HepG2 (cell line): Measurements from ENCODE around the gene TEC. TPM values are rescaled to one million over a fixed set of nuclear protein-coding genes. Genes with fewer than 3 reads are reported as not detected.

ENCODE experiments used
- ATAC-seq: fragments of 200-7000 bp; cut with Tn5 transposase; 3 replicates; pipeline ENCODE4 v1.9.1; 2020; ENCODE audit warnings: mild to moderate bottlenecking, moderate library complexity
- BruUV-seq: library from RNA; stranded (reverse); fragments of 400-500 nt; replicated peaks from 2 replicates; lab custom pipeline; 2021; lab: Mats Ljungman, UMichigan
- CTCF ChIA-PET: fragments of 300-600 bp; formaldehyde crosslinking; extraction: SDS; loops from one replicate; lab custom pipeline; 2021; ENCODE audit warnings: low total read pairs, inconsistent platforms, low intra/inter-chr PET ratio; lab: Yijun Ruan, JAX
- POLR2A ChIA-PET: fragments of 350-600 bp; sonication (Branson Sonifier 250); formaldehyde crosslinking; loops from one replicate; lab custom pipeline; 2020; ENCODE audit warnings: antibody characterized with exemption, inconsistent platforms; lab: Yijun Ruan, JAX
- DNase-seq: peaks from one replicate; pipeline ENCODE4 v3.0.0-alpha.2; 2015; ENCODE audit warnings: low spot score
- FAIRE-seq: peaks from 3 replicates; lab custom pipeline; 2011; peaks lifted over from hg19 to GRCh38; lab: Jason Lieb, UNC
- H2AFZ ChIP-seq: one replicate; pipeline ENCODE4 v1.6.1; 2011; ENCODE audit warnings: low read length, inconsistent platforms
- H3K27ac ChIP-seq: fragments of 300-600 bp; 3 replicates; pipeline ENCODE4 v1.8.0; 2011; ENCODE audit warnings: mixed run types, mild to moderate bottlenecking, mixed read lengths, low read length, inconsistent platforms; ENCODE audit not compliant: insufficient read depth; ENCODE audit errors: extremely low read length
- H3K27me3 ChIP-seq, 2 experiments: fragments of 200-600 bp in 1 of 2; 2 replicates in 1 of 2; 3 replicates in 1 of 2; pipeline versions ENCODE4 v1.6.0 to v1.8.0; 2011; ENCODE audit warnings: low read length in 2 of 2, mild to moderate bottlenecking in 2 of 2, moderate library complexity in 2 of 2, inconsistent platforms in 1 of 2; ENCODE audit not compliant: insufficient read depth in 2 of 2, control insufficient read depth in 1 of 2
- H3K36me3 ChIP-seq, 2 experiments: fragments of 200-600 bp in 1 of 2; replicated peaks in 1 of 2; 2 replicates in 1 of 2; 3 replicates in 1 of 2; pipeline versions ENCODE4 v1.5.1 to v1.8.0; 2011; ENCODE audit warnings: low read length in 2 of 2, inconsistent platforms in 1 of 2; ENCODE audit not compliant: insufficient read depth in 2 of 2, control insufficient read depth in 1 of 2
- H3K4me1 ChIP-seq: 2 replicates; pipeline ENCODE4 v1.5.1; 2012; ENCODE audit warnings: low read length, inconsistent platforms; ENCODE audit not compliant: insufficient read depth
- H3K4me2 ChIP-seq: 2 replicates; pipeline ENCODE4 v1.6.0; 2011; ENCODE audit warnings: low read depth, low read length, inconsistent platforms
- H3K4me3 ChIP-seq, 3 experiments: fragments of 200-600 bp in 1 of 3; sonication (generic), shearing (Covaris generic) in 1 of 3; replicated peaks in 1 of 3; 2 replicates each; pipeline ENCODE4 v1.5.1; 2011 to 2016; ENCODE audit warnings: low read length in 3 of 3, inconsistent platforms in 2 of 3, low read depth in 2 of 3, mild to moderate bottlenecking in 2 of 3, control low read depth in 1 of 3, mixed read lengths in 1 of 3; ENCODE audit not compliant: insufficient read depth in 1 of 3
- H3K79me2 ChIP-seq: one replicate; pipeline ENCODE4 v1.6.1; 2011; ENCODE audit warnings: low read length, inconsistent platforms; ENCODE audit not compliant: insufficient read depth
- H3K9ac ChIP-seq: 2 replicates; pipeline ENCODE4 v1.6.0; 2011; ENCODE audit warnings: mild to moderate bottlenecking, low read depth, low read length, inconsistent platforms; ENCODE audit not compliant: insufficient read depth
- H3K9me3 ChIP-seq: 2 replicates; pipeline ENCODE4 v1.5.1; 2012; ENCODE audit warnings: mild to moderate bottlenecking, low read length
- H4K20me1 ChIP-seq: 2 replicates; pipeline ENCODE4 v1.6.0; 2011; ENCODE audit warnings: inconsistent platforms, mild to moderate bottlenecking, low read length, moderate library complexity; ENCODE audit not compliant: insufficient read depth
- MZF1 ChIP-seq: sonication (generic); formaldehyde crosslinking; IDR thresholded peaks from 2 replicates; pipeline ENCODE4 v1.8.1; 2023; ENCODE audit warnings: mild to moderate bottlenecking, missing genetic modification reagents, borderline replicate concordance
- SP140L ChIP-seq: sonication (generic); formaldehyde crosslinking; IDR thresholded peaks from 2 replicates; pipeline ENCODE4 v1.4.0; 2020; ENCODE audit warnings: missing genetic modification reagents, borderline replicate concordance
- TOE1 ChIP-seq: sonication (generic); formaldehyde crosslinking; IDR thresholded peaks from 2 replicates; pipeline ENCODE4 v1.4.0; 2020; ENCODE audit warnings: mild to moderate bottlenecking, missing genetic modification reagents
- ZNF354B ChIP-seq: sonication (generic); formaldehyde crosslinking; IDR thresholded peaks from 2 replicates; pipeline ENCODE4 v1.8.0; 2022; ENCODE audit warnings: mild to moderate bottlenecking, missing genetic modification reagents
- ZSCAN31 ChIP-seq: sonication (generic); formaldehyde crosslinking; IDR thresholded peaks from 2 replicates; pipeline ENCODE4 v1.5.0; 2020; ENCODE audit warnings: low read depth, mild to moderate bottlenecking, missing genetic modification reagents
- WGBS: methylation state at CpG from one replicate; pipeline ENCODE4 v1.1.6; 2017; ENCODE audit warnings: low lambda C conversion rate; 5-methylcytosine and 5-hydroxymethylcytosine counted together
- in situ Hi-C: cut with HindIII; loops from 2 replicates; pipeline ENCODE4 v1.10.0; 2017; ENCODE audit warnings: low pct_unique_long_range_greater_than_20kb; ENCODE audit not compliant: extremely low pct_ligation_motif_present
- intact Hi-C: fragments of 100-400 bp; cut with micrococcal nuclease; formaldehyde crosslinking; loops from one replicate; pipeline ENCODE4 v1.10.0; 2022; ENCODE audit not compliant: unreplicated experiment
- polyA plus RNA-seq, 8 experiments: library from polyadenylated mRNA; depleted of rRNA in 3 of 8; stranded (reverse) in 7 of 8; unstranded in 1 of 8; fragments of >200 nt; fragmentation: Illumina TruSeq in 4 of 8; extraction: Trizol in 4 of 8; gene quantifications; 2 replicates each; pipeline versions ENCODE4 v1.2.1 to v1.2.3, GENCODE V29; 2011 to 2016; ENCODE audit warnings: low read depth in 4 of 8, missing spikeins in 1 of 8, mixed read lengths in 1 of 8; ENCODE audit not compliant: insufficient read depth in 1 of 8
- total RNA-seq, 5 experiments: library from RNA; depleted of rRNA; stranded (reverse); fragments of >200 nt; fragmentation: Illumina TruSeq; extraction: Trizol; gene quantifications; 2 replicates each; pipeline ENCODE4 v1.2.3, GENCODE V29; 2016; ENCODE audit warnings: low read depth in 1 of 5
- TF ChIP-seq, protein P1 (sequence below): sonication (generic); formaldehyde crosslinking; IDR thresholded peaks from 2 replicates; pipeline ENCODE4 v1.9.0; 2021; ENCODE audit warnings: missing genetic modification reagents, mild to moderate bottlenecking, borderline replicate concordance

The TEC gene
- total and polyA plus RNA-seq, 2 of the 13 experiments (the other 11 are each of a cell fraction or from before 2014, with no cell fraction given), result 0.05 to 0.20 TPM

DNA sequence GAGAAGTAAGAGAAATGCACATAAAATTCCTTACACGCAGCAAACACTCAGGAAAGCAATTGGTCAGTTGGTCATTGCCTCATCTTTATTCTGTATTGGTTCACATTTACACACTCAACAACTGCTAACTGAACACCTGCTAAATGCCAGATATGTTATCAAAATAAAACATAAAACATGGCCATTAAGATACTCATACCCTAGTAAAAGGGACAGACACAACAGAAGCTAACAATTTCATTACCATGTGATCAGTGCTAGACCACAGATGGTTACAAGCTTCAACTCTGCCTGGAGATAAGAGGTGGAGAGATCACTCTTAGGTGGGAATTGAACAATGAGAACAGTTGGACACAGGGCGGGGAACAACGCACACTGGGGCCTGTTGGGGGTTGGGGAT lies 26.2 kb downstream of the TEC start:
- WGBS, result 77% methylated on average over 3 of the region's 3 CpGs
- H3K36me3 ChIP-seq, result no peaks in the 10 kb centered on the region
- no peak for DNase-seq
- H2AFZ ChIP-seq, result no peak overlapping the region
- no peak overlapping the region for H3K27ac ChIP-seq
- no peaks in the 10 kb centered on the region for H4K20me1 ChIP-seq
- no peaks in the 10 kb centered on the region for H3K4me1 ChIP-seq
- intact Hi-C loops (no loop called here), in situ Hi-C loops (no loop called here)
- H3K4me2 ChIP-seq, result no peak overlapping the region
- FAIRE-seq, result no peak
- no peak for ATAC-seq
- no peaks in the 10 kb centered on the region for H3K9me3 ChIP-seq
- no peaks in the 10 kb centered on the region for H3K79me2 ChIP-seq
- no peaks in the 10 kb centered on the region for H3K27me3 ChIP-seq
- no peak overlapping the region for H3K9ac ChIP-seq
- BruUV-seq, result no TSS peak
- no peak for TF ChIP-seq TOE1 (CRISPR knock-in tag)
- ChIA-PET POLR2A (no interaction called here), CTCF (no interaction called here)
- H3K4me3 ChIP-seq, result no peak overlapping the region

DNA sequence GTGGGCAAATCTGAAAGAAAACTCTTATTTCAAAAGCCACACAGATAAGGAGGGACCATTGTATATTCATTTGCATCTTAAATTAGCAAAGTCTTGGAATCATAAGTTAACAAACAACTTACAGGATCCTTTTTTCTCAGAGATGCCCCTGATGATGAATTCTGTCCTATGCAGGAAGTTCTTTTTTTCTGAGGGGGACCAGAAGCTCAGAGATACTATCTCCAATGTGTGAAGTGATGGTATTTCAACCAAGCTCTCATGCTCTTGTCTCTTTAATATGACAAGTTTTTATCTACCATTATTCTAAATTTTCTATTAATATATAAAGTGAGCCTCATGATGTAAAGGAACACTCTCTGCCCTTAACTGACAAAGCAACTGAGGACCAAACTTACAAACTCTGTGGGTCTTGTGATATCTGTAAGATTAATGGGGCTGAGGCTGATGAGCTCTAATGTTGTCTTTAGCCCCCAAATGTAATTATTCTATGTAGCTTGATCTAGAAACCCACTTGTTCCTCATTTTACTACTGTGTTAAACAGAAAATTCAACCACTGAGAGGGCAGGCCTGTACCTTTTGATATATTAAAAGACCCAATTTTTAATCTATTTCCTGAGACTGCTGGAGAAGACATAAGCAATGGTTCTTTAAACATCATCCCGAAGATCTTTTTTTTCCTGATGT lies 27.0 kb downstream of the TEC start:
- H3K4me2 ChIP-seq, result no peak overlapping the region
- ATAC-seq, result no peak
- no peaks in the 10 kb centered on the region; a peak in 1 of 5 replicates for H3K27me3 ChIP-seq
- H3K9ac ChIP-seq, result no peak overlapping the region
- H3K27ac ChIP-seq, result no peak overlapping the region
- H2AFZ ChIP-seq, result no peak overlapping the region
- H3K9me3 ChIP-seq, result no peaks in the 10 kb centered on the region
- no peaks in the 10 kb centered on the region for H3K79me2 ChIP-seq
- CTCF ChIA-PET, result no interaction called here
- in situ Hi-C loops, result no loop called here
- 11% methylated on average over 1 of the region's 1 CpG for WGBS
- TF ChIP-seq ZNF354B, result no peak
- no peak for TF ChIP-seq ZSCAN31 (CRISPR knock-in tag)
- TF ChIP-seq MZF1 (CRISPR knock-in tag), result no peak
- TF ChIP-seq SP140L, result no peak
- TF ChIP-seq, protein P1, sequence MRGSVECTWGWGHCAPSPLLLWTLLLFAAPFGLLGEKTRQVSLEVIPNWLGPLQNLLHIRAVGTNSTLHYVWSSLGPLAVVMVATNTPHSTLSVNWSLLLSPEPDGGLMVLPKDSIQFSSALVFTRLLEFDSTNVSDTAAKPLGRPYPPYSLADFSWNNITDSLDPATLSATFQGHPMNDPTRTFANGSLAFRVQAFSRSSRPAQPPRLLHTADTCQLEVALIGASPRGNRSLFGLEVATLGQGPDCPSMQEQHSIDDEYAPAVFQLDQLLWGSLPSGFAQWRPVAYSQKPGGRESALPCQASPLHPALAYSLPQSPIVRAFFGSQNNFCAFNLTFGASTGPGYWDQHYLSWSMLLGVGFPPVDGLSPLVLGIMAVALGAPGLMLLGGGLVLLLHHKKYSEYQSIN (CRISPR knock-in tag), result no peak
- TF ChIP-seq, all 625 proteins: peak for 0
- POLR2A ChIA-PET, result no interaction called here
- FAIRE-seq, result no peak
- intact Hi-C loops, result no loop called here
- H3K4me3 ChIP-seq, result no peak overlapping the region
- H3K36me3 ChIP-seq, result no peaks in the 10 kb centered on the region
- no TSS peak for BruUV-seq
- H3K4me1 ChIP-seq, result no peaks in the 10 kb centered on the region
- no peaks in the 10 kb centered on the region for H4K20me1 ChIP-seq
- DNase-seq, result no peak
